ENCODE results near the gene SKA3.
"Not testable (repeated sequence)": the region's sequence is repeated elsewhere in the genome, so short reads cannot be mapped to it uniquely, and the experiment has no call there.

Gene SKA3

GRCh38 chr13:21212138-21212775, 35.9 kb upstream of the SKA3 start:
- no peak overlapping the region for H3K4me3 ChIP-seq (ENCODE audit: low read depth, low read length)
- in situ Hi-C loops (cut with HindIII; ENCODE audit: low sequenced_read_pairs): no loop called here
- TF ChIP-seq CTCF (IDR thresholded peaks at IDR 0.05; ENCODE audit: low read depth, low read length, missing control alignments): no peak
- no peak for DNase-seq (ENCODE audit: low read depth)

- no peak for DNase-seq (ENCODE audit: low read depth)
- in situ Hi-C loops (cut with HindIII; ENCODE audit: low sequenced_read_pairs): no loop called here
- TF ChIP-seq CTCF (IDR thresholded peaks at IDR 0.05; ENCODE audit: low read depth, low read length, missing control alignments): no peak
- H3K4me3 ChIP-seq (ENCODE audit: low read depth, low read length): no peak overlapping the region
Observed at GRCh38 chr13:21208652-21209154, 32.4 kb upstream of the SKA3 start.

DNA sequence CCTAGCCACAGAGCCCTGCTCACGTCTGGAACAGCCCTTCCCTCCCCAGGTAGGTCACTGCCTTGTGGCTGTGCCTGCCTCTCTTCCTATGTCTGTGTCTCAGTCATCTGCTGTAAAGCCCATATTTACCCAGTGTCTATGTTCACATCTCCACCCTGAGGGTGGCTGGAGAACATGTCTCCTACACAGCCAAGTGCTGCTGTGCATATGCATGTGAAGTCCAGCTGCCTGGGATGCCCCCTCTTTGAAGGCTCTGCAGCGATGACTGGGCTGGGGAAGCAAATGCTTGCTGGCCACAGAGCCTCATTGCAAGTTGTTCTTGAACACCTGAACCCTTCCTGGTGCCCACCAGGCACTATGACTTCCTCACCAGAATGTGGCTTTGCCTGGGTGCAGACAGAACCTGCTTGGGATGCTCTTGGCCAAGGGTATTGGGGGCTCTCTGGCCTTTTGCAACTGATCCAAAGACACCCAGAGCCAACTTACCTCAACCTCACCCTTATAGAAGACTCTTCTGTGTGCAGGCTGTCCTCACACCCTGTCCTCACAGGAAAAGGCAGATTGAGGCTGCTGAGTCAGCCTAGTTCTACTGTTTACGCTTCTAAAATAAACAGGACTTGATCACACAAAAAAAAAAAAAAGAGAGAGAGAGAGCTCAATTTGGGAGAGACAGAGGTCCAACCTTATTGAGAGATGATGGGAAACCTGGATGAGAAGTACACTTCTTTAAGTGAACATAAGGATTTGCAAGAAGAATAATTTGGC, 26.6 kb upstream of the SKA3 start:
- no peak overlapping the region for H3K4me3 ChIP-seq (ENCODE audit: low read depth, low read length)
- in situ Hi-C loops (cut with HindIII; ENCODE audit: low sequenced_read_pairs): no loop called here
- TF ChIP-seq CTCF (IDR thresholded peaks at IDR 0.05; ENCODE audit: low read depth, low read length, missing control alignments): no peak
- DNase-seq (ENCODE audit: low read depth): no peak

DNA sequence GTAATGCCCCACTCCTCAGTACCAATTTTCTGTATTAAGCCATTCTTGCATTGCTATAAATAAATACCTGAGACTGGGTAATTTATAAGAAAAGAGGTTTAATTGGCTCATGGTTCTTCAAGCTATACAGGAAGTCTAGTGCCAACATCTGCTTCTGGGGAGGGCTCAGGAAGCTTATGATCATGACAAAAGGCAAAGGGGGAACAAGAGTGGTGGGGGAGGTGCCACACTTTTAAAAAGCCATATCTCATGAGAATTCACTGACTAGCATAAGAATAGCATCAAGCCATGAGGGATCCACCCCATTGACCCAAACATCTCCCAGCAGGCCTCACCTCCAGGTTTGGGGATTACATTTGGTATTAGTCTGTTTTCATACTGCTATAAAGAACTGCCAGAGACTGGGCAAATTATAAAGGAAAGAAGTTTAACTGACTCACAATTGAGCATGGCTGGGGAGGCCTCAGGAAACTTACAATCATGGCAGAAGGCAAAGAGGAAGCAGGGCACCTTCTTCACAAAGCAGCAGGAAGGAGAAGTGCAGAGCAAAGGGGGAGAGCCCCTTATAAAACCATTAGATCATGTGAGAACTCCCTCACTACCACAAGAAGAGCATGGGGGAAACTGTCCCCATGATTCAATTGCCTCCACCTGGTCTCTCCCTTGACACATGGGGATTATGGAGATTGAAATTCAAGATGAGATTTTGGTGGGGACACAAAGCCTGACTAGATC, 25.3 kb upstream of the SKA3 start:
- H3K4me3 ChIP-seq (ENCODE audit: low read depth, low read length); DNase-seq (ENCODE audit: low read depth); in situ Hi-C loops (cut with HindIII; ENCODE audit: low sequenced_read_pairs): not testable (repeated sequence)

GRCh38 chr13:21198391-21198790, 22.0 kb upstream of the SKA3 start:
- H3K4me3 ChIP-seq (ENCODE audit: low read depth, low read length); DNase-seq (ENCODE audit: low read depth); in situ Hi-C loops (cut with HindIII; ENCODE audit: low sequenced_read_pairs): not testable (repeated sequence)

GRCh38 chr13:21197606-21198225, 21.4 kb upstream of the SKA3 start:
- DNase-seq (ENCODE audit: low read depth); H3K4me3 ChIP-seq (ENCODE audit: low read depth, low read length); in situ Hi-C loops (cut with HindIII; ENCODE audit: low sequenced_read_pairs): not testable (repeated sequence)

GRCh38 chr13:21194756-21195155, 18.4 kb upstream of the SKA3 start:
- H3K4me3 ChIP-seq (ENCODE audit: low read depth, low read length); in situ Hi-C loops (cut with HindIII; ENCODE audit: low sequenced_read_pairs); DNase-seq (ENCODE audit: low read depth): not testable (repeated sequence)

DNA sequence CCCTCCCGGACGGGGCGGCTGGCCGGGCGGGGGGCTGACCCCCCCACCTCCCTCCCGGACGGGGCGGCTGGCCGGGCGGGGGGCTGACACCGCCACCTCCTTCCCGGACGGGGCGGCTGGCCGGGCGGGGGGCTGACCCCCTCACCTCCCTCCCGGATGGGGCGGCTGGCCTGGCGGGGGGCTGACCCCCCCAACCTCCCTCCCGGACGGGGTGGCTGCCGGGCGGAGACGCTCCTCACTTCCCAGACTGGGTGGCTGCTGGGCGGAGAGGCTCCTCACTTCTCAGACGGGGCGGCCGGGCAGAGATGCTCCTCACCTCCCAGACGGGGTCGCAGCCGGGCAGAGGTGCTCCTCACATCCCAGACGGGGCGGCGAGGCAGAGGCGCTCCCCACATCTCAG, 10.1 kb upstream of the SKA3 start:
- DNase-seq (ENCODE audit: low read depth); in situ Hi-C loops (cut with HindIII; ENCODE audit: low sequenced_read_pairs): not testable (repeated sequence)

GRCh38 chr13:21181671-21182070, 5.3 kb upstream of the SKA3 start:
- no peak for DNase-seq (ENCODE audit: low read depth)
- TF ChIP-seq CTCF (IDR thresholded peaks at IDR 0.05; ENCODE audit: low read depth, low read length, missing control alignments): no peak
- no peak overlapping the region for H3K4me3 ChIP-seq (ENCODE audit: low read depth, low read length)
- in situ Hi-C loops (cut with HindIII; ENCODE audit: low sequenced_read_pairs): no loop called here

More for the DNA sequence above, 10.1 kb upstream of the SKA3 start:
- not testable (repeated sequence) for H3K4me3 ChIP-seq (ENCODE audit: low read depth, low read length)

Measured in astrocyte of the cerebellum (primary cell).